Gastrocnemius medialis (tissue), 4 donors: ENCODE results near the gene DENND1A.

Experiments used
- POLR2A ChIP-seq, 2 donors: fragments of 450-650 bp; IDR thresholded peaks; one replicate each; pipeline ENCODE4 v1.6.1; 2017; ENCODE audit warnings: antibody characterized with exemption in 2 of 2, mild to moderate bottlenecking in 2 of 2, moderate library complexity in 2 of 2
- TF ChIP-seq, protein P1 (sequence below), 5 experiments: fragments of 450-650 bp in 3 of 5; fragments of 200-600 bp in 2 of 5; sonication (generic) in 2 of 5; IDR thresholded peaks in 4 of 5; conservative IDR thresholded peaks in 1 of 5; 1 replicate in 4 of 5; 2 replicates in 1 of 5; pipeline ENCODE4 v1.5.1; 2016 to 2019; ENCODE audit warnings: antibody characterized with exemption in 5 of 5, mild to moderate bottlenecking in 3 of 5, moderate library complexity in 3 of 5

DNA sequence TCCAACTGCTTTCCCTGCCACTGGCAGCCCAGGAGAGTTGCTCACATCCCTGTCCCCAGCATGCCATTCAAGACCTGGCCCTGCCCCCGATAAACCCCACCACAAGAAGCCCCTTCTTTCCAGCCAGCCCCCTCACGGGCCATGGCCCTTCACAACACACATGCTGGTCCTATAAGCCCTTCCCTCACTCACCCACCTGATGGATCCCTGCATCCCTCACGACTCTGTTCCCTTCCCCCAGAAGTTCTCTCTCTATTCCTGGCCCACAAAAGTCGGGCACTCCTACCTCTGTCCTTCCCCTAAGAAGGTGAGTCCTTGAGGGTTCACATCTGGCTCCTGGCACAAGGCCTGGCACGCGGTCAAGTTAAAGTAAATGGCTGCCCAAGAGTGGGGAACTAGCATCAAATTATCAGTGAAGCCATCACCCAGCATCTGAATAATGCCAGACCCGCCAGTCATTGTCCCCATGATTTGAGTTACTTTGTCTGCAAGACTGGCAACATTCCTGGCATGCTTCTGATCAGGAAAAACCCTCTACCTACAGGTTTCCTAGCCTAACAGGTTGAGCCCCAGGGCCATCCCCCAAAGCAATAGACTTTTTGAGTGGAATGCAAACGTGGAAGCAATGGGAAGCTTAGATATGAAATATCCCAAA lies 508.0 kb downstream of the DENND1A start:
- TF ChIP-seq, protein P1, sequence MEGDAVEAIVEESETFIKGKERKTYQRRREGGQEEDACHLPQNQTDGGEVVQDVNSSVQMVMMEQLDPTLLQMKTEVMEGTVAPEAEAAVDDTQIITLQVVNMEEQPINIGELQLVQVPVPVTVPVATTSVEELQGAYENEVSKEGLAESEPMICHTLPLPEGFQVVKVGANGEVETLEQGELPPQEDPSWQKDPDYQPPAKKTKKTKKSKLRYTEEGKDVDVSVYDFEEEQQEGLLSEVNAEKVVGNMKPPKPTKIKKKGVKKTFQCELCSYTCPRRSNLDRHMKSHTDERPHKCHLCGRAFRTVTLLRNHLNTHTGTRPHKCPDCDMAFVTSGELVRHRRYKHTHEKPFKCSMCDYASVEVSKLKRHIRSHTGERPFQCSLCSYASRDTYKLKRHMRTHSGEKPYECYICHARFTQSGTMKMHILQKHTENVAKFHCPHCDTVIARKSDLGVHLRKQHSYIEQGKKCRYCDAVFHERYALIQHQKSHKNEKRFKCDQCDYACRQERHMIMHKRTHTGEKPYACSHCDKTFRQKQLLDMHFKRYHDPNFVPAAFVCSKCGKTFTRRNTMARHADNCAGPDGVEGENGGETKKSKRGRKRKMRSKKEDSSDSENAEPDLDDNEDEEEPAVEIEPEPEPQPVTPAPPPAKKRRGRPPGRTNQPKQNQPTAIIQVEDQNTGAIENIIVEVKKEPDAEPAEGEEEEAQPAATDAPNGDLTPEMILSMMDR (IDR thresholded peaks at IDR 0.05 in 4 of 5, conservative IDR thresholded peaks at IDR 0.05 in 1 of 5) = no peak
- TF ChIP-seq POLR2A (IDR thresholded peaks at IDR 0.05) = no peak
